Stimulated activated CD4-positive, alpha-beta T cell treated with anti-CD3 and anti-CD28 coated beads, TNF-alpha, amount 100 ng/mL, for 24 hours (primary cell): ENCODE results near the gene CBLC.

Experiments used
- DNase-seq, 3 experiments: peaks; one replicate each; pipeline ENCODE4 v3.0.0-alpha.2; 2020; ENCODE audit warnings: low read depth in 3 of 3

The CBLC gene

GRCh38 chr19:44746616-44746945 lies 31.1 kb upstream of the CBLC start:
- DNase-seq, result no peak

DNA sequence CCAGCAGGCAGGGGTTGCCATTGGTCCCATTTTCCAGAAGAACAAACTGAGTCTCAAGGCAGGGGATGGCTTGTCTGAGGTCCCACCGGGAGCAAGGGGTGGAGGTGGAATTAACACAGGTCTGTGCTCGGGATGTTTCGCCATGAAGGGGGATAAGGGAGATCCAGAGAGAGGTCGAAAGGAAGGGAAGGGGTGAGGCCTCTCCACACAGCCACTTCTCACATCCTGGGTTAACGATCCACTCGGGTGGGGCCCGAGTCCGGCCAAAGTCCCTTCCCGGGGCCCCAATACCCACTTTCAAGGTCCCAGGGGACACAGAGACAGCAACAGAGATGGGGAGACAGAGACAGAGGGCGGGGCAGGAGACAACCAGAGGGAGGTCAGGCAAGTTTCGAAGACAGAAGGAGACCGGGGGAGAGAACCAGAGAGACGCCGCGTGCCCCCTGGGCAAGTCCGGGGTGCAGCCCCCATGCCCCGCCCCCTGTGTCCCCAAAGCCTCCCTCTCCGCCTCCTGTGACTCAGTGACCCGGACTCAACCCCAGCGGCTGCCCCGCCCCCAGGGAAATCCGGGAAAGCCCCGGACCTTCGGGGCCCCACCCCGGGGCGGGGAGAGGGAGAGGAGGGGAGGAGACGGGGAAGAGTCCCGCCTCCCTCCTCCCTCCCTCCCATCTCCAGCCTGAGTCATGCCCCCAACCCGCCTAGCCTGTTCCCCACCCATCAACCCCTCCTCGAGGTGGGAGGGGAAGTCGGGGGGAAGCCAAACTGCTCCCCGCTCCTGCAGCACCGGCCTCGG lies 30.5 kb upstream of the CBLC start:
- peak; percentile 84 to 92 (median 89) for DNase-seq

DNA sequence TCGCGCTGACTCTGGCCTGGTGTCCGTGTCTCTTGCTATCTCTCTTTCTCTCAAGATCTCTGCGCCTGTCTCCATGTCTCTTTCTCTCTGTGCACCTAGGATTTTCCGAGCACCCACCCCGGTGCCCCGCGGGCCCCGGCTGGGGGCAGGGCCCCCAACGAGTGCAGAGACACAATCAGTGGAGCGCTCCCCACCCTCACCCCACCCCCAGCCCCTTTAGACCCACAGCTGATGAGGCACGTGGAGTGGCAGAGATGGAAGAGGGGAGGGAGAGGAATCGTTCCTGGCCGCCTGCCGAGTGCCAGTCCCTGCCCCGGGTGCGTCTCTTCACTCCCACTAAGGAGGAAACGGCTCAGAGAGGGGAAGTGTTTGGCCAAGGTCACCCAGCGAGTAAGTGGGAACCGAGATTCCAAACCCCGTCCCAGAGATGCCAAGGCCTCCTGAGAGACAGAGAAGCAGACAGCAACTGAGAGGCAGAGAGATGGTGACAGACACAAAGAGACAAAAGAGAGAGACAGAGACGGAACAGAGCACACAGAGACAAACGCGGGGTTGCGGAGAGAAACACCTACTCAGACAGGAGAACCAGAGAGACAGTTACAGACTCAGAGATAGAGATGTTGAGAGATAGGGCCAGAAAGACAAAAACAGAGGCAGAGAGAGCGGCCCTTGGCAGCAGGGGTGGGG lies 29.8 kb upstream of the CBLC start:
- no peak for DNase-seq

GRCh38 chr19:44748426-44749254 lies 29.1 kb upstream of the CBLC start, which contains the start of gene BCL3:
TSS of gene BCL3 (plus strand) at chr19:44748708. CDS start at chr19:44748791, 83 bp downstream.
- DNase-seq, result peak; percentile 26 to 70 (median 30)

DNA sequence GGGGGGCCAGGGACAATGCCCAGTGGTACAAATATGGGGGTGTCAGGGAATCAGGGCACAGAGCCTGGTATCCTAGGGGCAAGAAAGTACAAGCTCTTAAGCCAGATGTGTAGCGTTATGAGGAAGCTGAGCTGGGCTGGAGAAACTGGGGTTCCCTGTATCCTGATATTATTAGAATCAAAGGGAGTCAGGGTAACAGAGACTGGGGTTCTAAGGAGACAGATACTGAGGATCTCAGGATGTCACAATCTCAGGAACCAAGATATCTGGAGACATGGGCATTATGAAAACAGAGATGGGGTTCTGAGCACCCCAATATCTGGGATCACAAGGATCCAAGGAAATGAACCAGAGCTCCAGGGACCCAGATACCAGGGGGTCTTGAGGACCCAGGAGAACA lies 28.4 kb upstream of the CBLC start:
- no peak for DNase-seq

DNA sequence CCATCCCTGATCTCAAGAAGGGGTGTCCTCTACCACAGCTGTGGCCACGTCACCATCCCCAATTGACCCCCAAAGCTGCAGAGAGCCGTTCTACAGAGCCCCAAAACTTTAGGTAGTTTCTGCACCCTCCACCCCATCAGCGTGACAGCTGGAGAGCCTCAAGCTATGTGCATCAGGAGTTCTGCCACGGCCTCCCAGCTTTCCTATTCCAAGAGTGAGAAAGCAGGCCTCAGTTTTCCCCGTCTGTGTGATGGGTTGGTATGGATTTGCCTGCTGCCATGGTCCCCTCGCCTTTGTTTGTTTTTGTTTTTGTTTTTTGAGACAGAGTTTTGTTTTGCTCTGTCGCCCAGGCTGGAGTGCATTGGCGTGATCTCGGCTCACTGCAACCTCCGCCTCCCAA lies 27.7 kb upstream of the CBLC start:
- DNase-seq, result no peak

DNA sequence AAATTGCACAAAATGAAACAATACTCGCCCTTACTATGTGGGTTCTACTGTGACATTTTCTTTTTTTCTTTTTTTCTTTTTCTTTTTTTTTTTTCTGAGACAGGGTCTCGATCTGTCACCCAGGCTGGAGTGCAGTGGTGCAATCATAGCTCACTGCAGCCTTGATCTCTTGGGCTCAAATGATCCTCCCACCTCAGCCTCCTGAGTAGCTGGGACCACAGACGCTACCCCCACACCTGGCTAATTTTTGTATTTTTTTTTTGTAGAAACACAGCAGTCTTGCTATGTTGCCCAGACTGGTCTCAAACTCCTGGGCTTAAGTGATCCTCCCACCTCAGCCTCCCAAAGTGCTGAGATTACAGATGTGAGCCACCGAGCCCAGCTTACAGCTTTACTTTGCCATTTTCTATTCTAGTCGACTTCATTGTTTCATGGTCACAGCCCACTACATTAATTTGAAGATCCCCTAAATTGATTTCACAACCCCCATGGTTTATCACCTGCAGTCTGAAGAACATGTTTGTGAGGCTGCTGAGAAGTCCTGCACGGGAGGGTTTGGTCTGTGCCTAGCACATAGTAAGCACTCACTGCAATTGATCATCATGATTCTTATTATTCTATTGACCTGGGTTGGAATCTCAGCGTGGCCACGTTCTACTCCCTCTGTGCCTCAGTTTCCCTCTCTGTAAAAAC lies 25.4 kb upstream of the CBLC start:
- DNase-seq, result no peak

- peak; percentile 89 to 95 (median 89) for DNase-seq
Observed at GRCh38 chr19:44752816-44753625, 24.7 kb upstream of the CBLC start.

- DNase-seq, result no peak
Observed at GRCh38 chr19:44753626-44753931, 24.1 kb upstream of the CBLC start.

DNA sequence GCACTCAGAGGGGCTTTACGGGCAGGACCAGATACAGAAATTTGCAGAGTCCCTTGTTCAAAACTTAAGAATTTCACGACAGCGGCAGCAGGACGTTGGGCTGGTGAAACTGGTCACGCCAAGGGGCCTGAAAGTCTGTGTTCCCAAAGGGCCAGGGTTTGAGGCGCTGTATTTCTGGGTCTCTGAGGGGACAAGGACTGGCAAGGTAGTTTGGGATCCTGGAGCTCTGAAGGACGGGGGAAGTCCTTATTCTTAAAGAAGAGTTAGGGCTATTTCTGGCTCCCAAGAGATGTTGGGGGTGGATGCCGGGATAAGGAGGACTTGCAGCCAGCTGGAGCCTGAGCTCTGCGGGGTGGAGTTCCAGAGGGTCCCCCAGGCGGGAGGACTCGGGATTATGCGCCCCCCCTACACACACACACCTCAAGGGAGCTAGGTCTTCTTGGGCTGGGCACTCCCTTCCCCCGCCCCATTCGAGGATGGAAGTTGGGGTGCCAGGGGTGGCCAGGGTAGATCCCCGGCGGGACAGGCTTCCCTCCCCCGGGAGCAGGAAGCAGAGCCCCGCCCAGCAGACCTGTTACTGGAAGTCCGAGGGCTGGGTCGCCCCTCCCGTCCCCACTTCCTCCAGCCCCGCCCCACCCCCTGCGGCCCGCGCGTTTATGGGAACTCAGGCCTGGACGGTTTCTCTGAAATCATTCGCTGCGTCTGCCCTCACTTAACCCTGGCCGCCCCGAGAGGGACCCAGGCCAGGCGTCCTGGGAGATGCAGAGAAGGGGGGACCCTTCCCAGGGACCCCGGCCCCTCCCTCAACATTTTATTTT lies 23.5 kb upstream of the CBLC start:
- peak; percentile 46 to 91 (median 52) for DNase-seq

DNA sequence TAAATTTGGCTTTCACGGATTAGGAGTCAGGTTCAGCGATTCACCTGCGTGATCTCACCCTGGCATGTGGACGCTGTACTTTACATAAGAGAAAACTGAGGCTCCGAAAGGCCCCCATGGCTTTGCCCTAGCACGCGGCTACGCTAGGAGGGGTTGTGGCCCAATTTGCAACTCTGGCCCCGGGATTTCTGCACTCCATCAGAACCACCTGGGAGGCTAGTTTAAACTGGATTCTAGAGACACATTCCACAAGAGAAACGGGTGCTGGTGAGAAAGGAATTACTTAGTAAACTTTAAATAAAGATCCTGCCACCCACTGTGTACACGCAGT lies 23.0 kb upstream of the CBLC start:
- DNase-seq, result no peak

GRCh38 chr19:44755219-44755618 lies 22.5 kb upstream of the CBLC start:
- no peak for DNase-seq

DNA sequence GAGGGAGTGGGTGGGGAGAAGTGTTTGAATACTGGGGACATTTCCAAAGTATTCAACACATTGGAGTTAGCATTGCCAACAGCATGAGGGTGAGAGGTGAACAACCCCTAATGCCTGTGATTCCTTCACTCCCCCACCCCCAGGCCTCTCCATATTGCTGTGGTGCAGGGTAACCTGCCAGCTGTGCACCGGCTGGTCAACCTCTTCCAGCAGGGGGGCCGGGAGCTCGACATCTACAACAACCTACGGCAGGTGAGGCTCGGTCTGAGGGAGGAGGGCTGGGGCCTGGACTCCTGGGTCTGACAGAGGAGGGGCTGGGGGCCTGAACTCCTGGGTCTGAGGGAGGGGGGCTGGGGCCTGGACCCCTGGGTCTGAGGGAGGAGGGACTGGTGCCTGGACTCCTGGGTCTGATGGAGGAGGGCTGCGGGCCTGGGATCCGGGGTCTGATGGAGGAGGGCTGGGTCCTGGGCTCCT lies 21.6 kb upstream of the CBLC start:
- no peak for DNase-seq

- DNase-seq, result no peak
Observed at GRCh38 chr19:44757057-44757734, 20.5 kb upstream of the CBLC start.

- no peak for DNase-seq
Observed at GRCh38 chr19:44757735-44758505, 19.8 kb upstream of the CBLC start.

GRCh38 chr19:44758596-44758995 lies 19.1 kb upstream of the CBLC start:
- DNase-seq, result no peak

- DNase-seq, result no peak
Observed at GRCh38 chr19:44759083-44759804, 18.4 kb upstream of the CBLC start.

DNA sequence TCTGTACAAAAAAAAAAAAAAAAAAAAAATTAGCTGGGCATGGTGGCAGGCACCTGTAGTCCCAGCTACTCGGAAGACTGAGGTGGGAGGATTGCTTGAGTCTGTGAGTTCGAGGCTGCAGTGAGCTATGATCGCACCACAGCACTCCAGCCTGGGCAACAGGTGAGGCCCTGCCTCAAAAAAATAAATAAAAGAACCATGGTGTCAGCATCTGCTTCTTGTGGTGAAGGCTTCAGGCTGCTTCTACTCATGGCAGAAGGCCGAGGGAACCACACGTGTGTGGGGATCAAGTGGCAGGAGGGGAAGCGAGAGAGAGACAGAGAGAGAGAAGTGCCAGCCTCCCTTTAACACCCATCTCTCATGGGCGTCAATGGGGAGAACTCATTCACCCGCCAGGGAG lies 15.7 kb upstream of the CBLC start:
- no peak for DNase-seq
